HUDEP-2 (cell line): ENCODE results near the gene LRFN5.
"Not testable (repeated sequence)": the region's sequence is repeated elsewhere in the genome, so short reads cannot be mapped to it uniquely, and the experiment has no call there.

Experiments
- DNase-seq, 76 experiments: peaks; one replicate each; lab custom pipeline; 2025; ENCODE audit not compliant: unreplicated experiment in 76 of 76; lab: John Stamatoyannopoulos, UW

LRFN5 gene

GRCh38 chr14:41606532-41607303 is at the start of gene LRFN5:
Gene LRFN5 (plus strand): TSS chr14:41606876.
- peak in 1 of 76 experiments; percentile 1 for DNase-seq

- no peak for DNase-seq
Observed at GRCh38 chr14:41558490-41558889, 48.2 kb upstream of the LRFN5 start.

- DNase-seq: not testable (repeated sequence)
Observed at GRCh38 chr14:41566864-41567263, 39.8 kb upstream of the LRFN5 start.

GRCh38 chr14:41568979-41569378 is 37.7 kb upstream of the LRFN5 start:
- no peak for DNase-seq

GRCh38 chr14:41570415-41571155 is 36.1 kb upstream of the LRFN5 start:
- DNase-seq: no peak

GRCh38 chr14:41586237-41586636 is 20.4 kb upstream of the LRFN5 start:
- DNase-seq: no peak

GRCh38 chr14:41597647-41598046 is 9.0 kb upstream of the LRFN5 start:
- no peak for DNase-seq

GRCh38 chr14:41599805-41600385 is 6.8 kb upstream of the LRFN5 start:
- DNase-seq: not testable (repeated sequence)

GRCh38 chr14:41604721-41605531 is 1.8 kb upstream of the LRFN5 start:
- DNase-seq: no peak

- DNase-seq: no peak
Observed at GRCh38 chr14:41605550-41606281, 960 bp upstream of the LRFN5 start.

GRCh38 chr14:41606282-41606531 is 469 bp upstream of the LRFN5 start:
- DNase-seq: no peak

GRCh38 chr14:41607304-41607775 is 664 bp downstream of the LRFN5 start:
- no peak for DNase-seq

- DNase-seq: no peak
Observed at GRCh38 chr14:41607966-41608663, 1.4 kb downstream of the LRFN5 start.

GRCh38 chr14:41608681-41609390 is 2.2 kb downstream of the LRFN5 start:
- no peak for DNase-seq

GRCh38 chr14:41609704-41610183 is 3.1 kb downstream of the LRFN5 start:
- DNase-seq: no peak

GRCh38 chr14:41615011-41615595 is 8.4 kb downstream of the LRFN5 start:
- no peak for DNase-seq

GRCh38 chr14:41623736-41624135 is 17.1 kb downstream of the LRFN5 start:
- no peak for DNase-seq

- no peak for DNase-seq
Observed at GRCh38 chr14:41629876-41630275, 23.2 kb downstream of the LRFN5 start.

- no peak for DNase-seq
Observed at GRCh38 chr14:41634286-41634685, 27.6 kb downstream of the LRFN5 start.
